NCI-H1105 treated with DMSO at 0.1 percent for 48 hours (cell line): Measurements from ENCODE around the gene APC2.
"Not testable (repeated sequence)": the region's sequence is repeated elsewhere in the genome, so short reads cannot be mapped to it uniquely, and the experiment has no call there.

Experiments
- DNase-seq: peaks from one replicate; lab custom pipeline; 2025; lab: John Stamatoyannopoulos, UW

The APC2 gene

GRCh38 chr19:1512671-1513498 is 63.0 kb downstream of the APC2 start, which contains the start of gene ADAMTSL5:
Gene ADAMTSL5, minus strand, starts transcription at chr19:1513019. Its CDS starts 2,076 bp downstream, at chr19:1510943.
- DNase-seq: no peak

DNA sequence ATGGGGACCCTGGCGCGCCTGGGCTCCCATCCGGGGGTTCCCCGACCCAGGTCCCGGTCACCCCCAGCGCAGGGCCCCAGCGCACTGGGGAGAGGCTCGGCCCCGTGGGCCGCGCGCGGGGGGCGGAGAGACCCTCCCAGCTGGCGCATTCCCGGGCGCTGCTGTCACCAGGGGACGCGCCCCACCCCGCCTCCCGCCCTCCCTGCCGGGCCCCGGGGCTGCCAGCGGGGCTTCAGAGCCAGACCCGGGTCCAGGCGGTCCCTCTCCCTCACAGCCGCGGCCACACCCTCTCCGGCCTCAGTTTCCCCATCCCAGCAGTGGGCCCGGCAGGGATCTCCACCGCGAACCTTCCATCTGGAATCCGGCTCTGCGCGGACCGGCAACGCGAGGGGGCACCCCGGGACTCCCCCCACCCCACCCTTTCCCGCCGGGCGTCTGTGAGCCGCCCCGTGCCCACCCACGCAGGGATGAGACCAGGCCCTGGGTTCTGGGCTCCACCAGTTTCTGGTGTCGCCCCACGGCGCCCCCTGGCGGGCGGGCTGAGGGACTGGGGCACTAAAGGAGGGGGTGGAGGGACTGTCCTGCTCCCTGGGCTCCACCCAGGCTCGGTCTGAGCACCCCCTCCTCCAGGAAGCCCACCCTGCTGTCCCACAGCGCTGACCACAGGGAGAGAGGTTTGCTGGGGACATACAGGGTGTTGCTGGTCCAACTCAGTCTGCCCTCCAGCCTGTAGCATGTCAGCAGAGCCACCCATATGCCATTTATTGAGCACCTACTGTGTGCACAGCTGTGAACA is 63.8 kb downstream of the APC2 start:
- no peak for DNase-seq

GRCh38 chr19:1514295-1514661 is 64.4 kb downstream of the APC2 start:
- DNase-seq: no peak

GRCh38 chr19:1514986-1515721 is 65.2 kb downstream of the APC2 start:
- no peak for DNase-seq

GRCh38 chr19:1516395-1516753 is 66.5 kb downstream of the APC2 start:
- DNase-seq: no peak

DNA sequence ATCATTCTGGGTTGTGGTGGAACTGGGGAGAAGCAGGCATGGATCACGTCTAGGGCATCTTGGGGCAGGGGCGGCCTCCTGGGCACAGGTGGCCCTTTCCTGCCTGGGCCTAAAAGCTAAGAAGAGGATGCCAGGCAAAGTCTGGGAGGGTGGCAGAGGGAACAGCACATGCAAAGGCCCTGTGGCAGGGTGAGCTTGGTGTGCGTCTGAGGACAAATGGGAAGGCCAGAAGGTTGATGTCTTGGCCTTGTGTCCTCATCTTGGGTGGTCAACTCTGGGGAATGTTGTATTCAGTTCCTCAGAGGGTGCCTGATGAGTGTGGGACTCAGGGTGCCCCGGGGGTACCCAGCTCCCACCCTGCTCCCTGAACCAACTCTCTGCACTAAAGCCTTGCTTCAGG is 68.5 kb downstream of the APC2 start:
- no peak for DNase-seq

DNA sequence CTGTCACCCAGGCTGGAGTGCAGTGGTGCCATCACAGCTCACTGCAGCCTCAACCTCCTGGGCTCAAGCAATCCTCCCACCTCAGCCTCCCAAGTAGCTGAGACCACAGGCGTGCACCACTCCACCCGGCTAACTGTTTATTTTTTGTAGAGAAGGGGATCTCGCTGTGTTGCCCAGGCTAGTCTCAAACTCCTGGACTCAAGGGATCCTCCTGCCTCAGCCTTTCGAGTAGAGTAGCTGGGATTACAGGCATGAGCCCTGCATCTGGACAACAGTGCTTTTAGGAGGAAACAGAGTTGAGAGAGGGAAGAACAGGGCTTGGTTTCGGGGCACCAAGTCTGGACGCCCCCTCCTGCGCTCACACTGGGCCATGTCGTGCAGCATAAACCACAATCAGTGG is 69.9 kb downstream of the APC2 start:
- not testable (repeated sequence) for DNase-seq

GRCh38 chr19:1520203-1520780 is 70.4 kb downstream of the APC2 start:
- DNase-seq: no peak

DNA sequence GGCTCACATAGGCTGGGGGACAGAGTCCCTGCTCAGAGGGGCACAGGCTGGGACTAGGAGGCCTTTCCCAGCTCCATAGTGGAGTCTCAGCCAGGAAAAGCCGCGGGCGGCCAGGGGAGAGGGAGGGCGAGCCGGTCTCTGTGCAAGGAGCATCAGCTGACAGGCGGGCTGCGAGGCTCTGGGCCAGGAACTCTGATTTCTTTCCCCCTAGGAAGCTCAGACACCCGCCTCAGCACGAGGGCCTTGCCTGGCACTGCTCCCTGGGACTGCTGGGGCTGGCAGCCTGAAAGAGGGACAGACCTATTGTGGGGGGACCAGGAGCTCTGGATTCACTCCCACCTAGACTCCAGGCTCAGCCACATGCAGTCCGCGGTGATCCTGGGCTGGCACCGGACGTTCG is 71.7 kb downstream of the APC2 start:
- DNase-seq: no peak

- DNase-seq: no peak
Observed at GRCh38 chr19:1522061-1522460, 72.1 kb downstream of the APC2 start.

GRCh38 chr19:1522838-1523237 is 72.9 kb downstream of the APC2 start:
- DNase-seq: no peak
